SHP77 (cell line): ENCODE data around the gene SAP25.
"Not testable (repeated sequence)": the region's sequence is repeated elsewhere in the genome, so short reads cannot be mapped to it uniquely, and the experiment has no call there.

Experiments used
- DNase-seq, 2 experiments: peaks; one replicate each; lab custom pipeline; 2025; lab: John Stamatoyannopoulos, UW

The SAP25 gene

GRCh38 chr7:100535982-100536381, 37.7 kb downstream of the SAP25 start:
- not testable (repeated sequence) for DNase-seq

GRCh38 chr7:100532165-100533022, 41.3 kb downstream of the SAP25 start:
- no peak for DNase-seq

DNA sequence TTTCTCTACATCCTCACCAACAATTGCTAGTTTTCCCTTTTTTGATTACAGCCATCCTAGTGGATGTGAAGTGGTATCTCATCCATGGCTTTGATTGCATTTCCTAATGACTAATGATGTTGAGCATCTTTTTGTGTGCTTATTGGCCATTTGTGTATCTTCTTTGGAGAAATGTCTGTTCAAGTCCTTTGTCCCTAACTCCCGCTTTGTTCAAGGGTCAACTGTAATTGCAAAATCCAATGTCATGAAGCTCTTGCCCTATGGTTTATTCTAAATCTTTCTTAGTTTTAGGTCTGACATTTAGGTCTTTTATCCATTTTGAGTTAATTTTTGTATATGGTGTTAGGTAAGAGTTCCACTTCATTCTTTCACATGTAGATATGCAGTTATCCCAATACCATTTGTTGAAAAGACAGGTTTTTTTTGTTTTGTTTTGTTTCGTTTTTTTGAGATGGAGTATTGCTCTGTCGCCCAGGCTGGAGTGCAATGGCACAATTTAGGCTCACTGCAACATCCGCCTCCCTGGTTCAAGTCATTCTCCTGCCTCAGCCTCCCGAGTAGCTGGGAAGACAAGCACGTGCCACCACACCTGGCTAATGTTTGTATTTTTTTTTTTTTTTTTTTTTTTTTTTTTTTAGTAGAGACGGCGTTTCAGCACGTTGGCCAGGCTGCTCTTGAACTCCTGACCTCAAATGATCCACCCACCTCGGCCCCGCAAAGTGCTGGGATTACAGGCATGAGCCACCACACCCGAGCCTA, 45.4 kb downstream of the SAP25 start:
- DNase-seq, result not testable (repeated sequence)

- DNase-seq, result not testable (repeated sequence)
Measured at GRCh38 chr7:100523192-100523591, 50.5 kb downstream of the SAP25 start.
